GM12875 (cell line): Measurements from ENCODE around the gene DAND5.
"Not testable (repeated sequence)": the region's sequence is repeated elsewhere in the genome, so short reads cannot be mapped to it uniquely, and the experiment has no call there.

Experiments
- H3K4me3 ChIP-seq: one replicate; pipeline ENCODE4 v1.5.1; 2011; ENCODE audit warnings: low read depth, low read length, control low read depth
- CTCF ChIP-seq: IDR thresholded peaks from 2 replicates; pipeline ENCODE4 v1.5.1; 2011; ENCODE audit warnings: low read depth, mild to moderate bottlenecking, control low read depth, inconsistent platforms, low read length, moderate library complexity, borderline replicate concordance; ENCODE audit not compliant: insufficient read depth

Gene DAND5

GRCh38 chr19:12946731-12947496 lies 22.5 kb upstream of the DAND5 start:
- no peak for TF ChIP-seq CTCF
- H3K4me3 ChIP-seq = peak overlapping the region; percentile 49

GRCh38 chr19:12947702-12948611 lies 21.4 kb upstream of the DAND5 start:
- H3K4me3 ChIP-seq = no peak overlapping the region
- TF ChIP-seq CTCF = no peak

DNA sequence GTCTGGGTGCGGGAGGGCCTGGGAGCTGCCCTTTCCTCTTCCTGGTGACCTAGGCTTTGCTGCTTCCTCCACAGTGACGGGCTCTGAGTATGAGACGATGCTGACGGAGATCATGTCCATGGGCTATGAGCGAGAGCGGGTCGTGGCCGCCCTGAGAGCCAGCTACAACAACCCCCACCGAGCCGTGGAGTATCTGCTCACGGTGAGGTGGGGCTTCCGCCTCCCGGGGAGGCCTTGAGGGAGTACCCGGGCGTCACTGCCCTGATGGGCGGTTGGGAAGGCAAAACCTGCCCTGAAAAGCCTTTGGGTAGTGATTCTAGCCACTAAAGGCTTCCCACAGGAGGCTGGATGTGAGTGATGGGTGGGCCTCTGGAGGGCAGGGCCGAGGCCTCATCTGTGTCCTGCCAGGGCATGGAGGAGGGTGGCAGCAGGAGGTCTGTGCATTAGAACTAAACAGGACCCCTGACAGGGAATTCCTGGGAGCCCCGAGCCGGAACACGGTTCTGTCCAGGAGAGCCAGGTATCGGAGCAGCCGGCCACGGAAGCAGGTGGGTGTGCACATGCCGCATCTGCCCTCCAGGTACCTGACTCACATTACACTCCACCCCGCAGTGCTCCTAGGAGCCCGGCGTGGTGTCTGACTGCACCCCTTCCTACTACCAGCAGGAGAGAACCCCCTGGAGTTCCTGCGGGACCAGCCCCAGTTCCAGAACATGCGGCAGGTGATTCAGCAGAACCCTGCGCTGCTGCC lies 20.6 kb upstream of the DAND5 start:
- H3K4me3 ChIP-seq = no peak overlapping the region
- TF ChIP-seq CTCF = no peak

DNA sequence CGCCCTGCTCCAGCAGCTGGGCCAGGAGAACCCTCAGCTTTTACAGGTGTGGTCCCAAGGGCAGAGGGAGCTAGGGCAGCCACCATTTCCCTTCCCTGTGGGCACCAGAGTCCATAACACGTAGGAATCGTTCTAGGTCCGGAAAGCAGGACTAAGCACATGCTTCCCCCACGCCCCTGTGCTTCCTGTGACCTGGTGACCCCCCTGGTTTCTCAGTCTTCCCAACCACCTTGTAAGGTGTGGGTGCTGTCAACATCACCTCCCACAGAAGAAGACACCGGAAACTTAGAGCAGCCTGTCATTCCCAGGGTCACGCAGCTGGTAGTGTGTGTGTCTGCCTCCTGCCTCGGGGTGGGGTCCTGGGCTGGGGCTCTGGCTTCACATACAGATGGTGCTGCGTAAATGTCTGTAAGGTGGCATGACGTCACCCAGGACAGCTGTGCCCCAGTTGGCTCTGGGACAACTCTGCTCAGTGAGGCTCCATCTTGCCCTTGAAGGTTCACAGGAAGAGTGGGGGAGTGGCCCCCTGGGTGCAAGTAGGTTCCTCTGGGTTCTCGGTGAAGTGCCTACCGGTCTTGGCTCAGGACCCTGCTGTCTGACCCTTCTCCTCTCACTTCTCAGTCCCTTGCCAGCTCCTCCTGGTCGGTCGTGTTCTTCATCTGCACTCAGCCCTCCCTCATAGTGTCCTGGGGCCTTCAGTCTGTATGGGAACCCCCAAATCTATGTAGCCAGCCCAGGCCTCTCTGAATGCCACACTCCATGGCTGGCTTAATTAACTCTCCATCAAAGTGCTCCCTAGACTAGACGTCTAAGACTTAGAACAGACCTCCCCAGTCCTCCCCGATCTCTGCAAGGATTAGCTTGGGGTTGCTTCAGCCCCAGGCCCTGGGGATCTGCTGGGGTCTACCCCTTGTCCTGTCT lies 19.8 kb upstream of the DAND5 start:
- TF ChIP-seq CTCF = no peak

DNA sequence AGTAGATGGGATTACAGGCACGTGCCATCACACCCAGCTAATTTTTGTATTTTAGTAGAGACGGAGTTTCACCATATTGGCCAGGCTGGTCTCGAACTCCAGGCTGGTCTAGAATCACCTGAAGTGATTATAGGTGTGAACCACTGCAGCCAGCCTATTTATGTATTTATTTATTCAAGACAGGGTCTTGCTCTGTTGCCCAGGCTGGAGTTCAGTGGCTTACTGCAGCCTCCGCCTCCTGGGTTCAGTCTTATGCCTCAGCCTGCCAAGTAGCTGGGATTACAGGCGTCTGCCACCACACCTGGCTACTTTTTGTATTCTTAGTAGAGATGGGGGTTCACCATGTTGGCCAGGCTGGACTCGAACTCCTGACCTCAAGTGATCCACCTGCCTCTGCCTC lies 17.3 kb upstream of the DAND5 start:
- not testable (repeated sequence) for H3K4me3 ChIP-seq

More for the DNA sequence above, 19.8 kb upstream of the DAND5 start:
- H3K4me3 ChIP-seq = no peak overlapping the region

GRCh38 chr19:12952488-12953137 lies 16.8 kb upstream of the DAND5 start:
- H3K4me3 ChIP-seq = no peak overlapping the region
- no peak for TF ChIP-seq CTCF
